Mesendoderm (in vitro differentiated cells): Measurements from ENCODE around the gene RITA1. TPM values are rescaled to one million over a fixed set of nuclear protein-coding genes. Genes with fewer than 3 reads are reported as not detected.

Source experiments
- DNase-seq: peaks from one replicate; pipeline ENCODE4 v3.0.0; 2013
- H2AK5ac ChIP-seq: 2 replicates; pipeline ENCODE4 v1.6.1; 2013; ENCODE audit warnings: low read length, inconsistent platforms
- H2BK120ac ChIP-seq: 2 replicates; pipeline ENCODE4 v1.6.1; 2013; ENCODE audit warnings: low read depth, mild to moderate bottlenecking, low read length, moderate library complexity, mixed read lengths
- H2BK15ac ChIP-seq: replicated peaks from 2 replicates; pipeline ENCODE4 v1.6.1; 2013; ENCODE audit warnings: low read depth, mild to moderate bottlenecking, moderate library complexity
- H2BK5ac ChIP-seq: 2 replicates; pipeline ENCODE4 v1.6.1; 2013; ENCODE audit warnings: low read length, inconsistent platforms
- H3K18ac ChIP-seq: 2 replicates; pipeline ENCODE4 v1.6.1; 2013; ENCODE audit warnings: mild to moderate bottlenecking, low read length, mixed read lengths
- H3K23ac ChIP-seq: one replicate; pipeline ENCODE4 v1.6.1; 2013; ENCODE audit warnings: low read length
- H3K27ac ChIP-seq: 2 replicates; pipeline ENCODE4 v1.5.1; 2013; ENCODE audit warnings: low read depth, mild to moderate bottlenecking, inconsistent platforms, low read length, moderate library complexity
- H3K27me3 ChIP-seq: 2 replicates; pipeline ENCODE4 v1.6.1; 2013; ENCODE audit warnings: low read length, control low read depth, mild to moderate bottlenecking, inconsistent platforms; ENCODE audit not compliant: insufficient read depth, poor library complexity
- H3K36me3 ChIP-seq: 2 replicates; pipeline ENCODE4 v1.6.1; 2013; ENCODE audit warnings: low read length, inconsistent platforms; ENCODE audit not compliant: control insufficient read depth, insufficient read depth
- H3K4ac ChIP-seq: one replicate; pipeline ENCODE4 v1.6.1; 2013; ENCODE audit warnings: low read depth, mild to moderate bottlenecking, low read length, moderate library complexity
- H3K4me1 ChIP-seq: 2 replicates; pipeline ENCODE4 v1.6.1; 2013; ENCODE audit warnings: low read depth, low read length, inconsistent platforms; ENCODE audit not compliant: control insufficient read depth
- H3K4me2 ChIP-seq: 2 replicates; pipeline ENCODE4 v1.6.1; 2013; ENCODE audit warnings: low read length
- H3K4me3 ChIP-seq: 2 replicates; pipeline ENCODE4 v1.5.1; 2013; ENCODE audit warnings: mild to moderate bottlenecking, low read length
- H3K56ac ChIP-seq: one replicate; pipeline ENCODE4 v1.6.1; 2013; ENCODE audit warnings: low read length
- H3K79me1 ChIP-seq: 2 replicates; pipeline ENCODE4 v1.6.1; 2013; ENCODE audit warnings: low read length, inconsistent platforms
- H3K79me2 ChIP-seq: 2 replicates; pipeline ENCODE4 v1.6.1; 2013; ENCODE audit warnings: mild to moderate bottlenecking, low read length; ENCODE audit not compliant: control insufficient read depth, insufficient read depth
- H3K9ac ChIP-seq: 2 replicates; pipeline ENCODE4 v1.6.1; 2013; ENCODE audit warnings: low read length, inconsistent platforms
- H4K5ac ChIP-seq: one replicate; pipeline ENCODE4 v1.6.1; 2013; ENCODE audit warnings: low read length
- H4K8ac ChIP-seq: one replicate; pipeline ENCODE4 v1.6.1; 2013; ENCODE audit warnings: low read depth, mild to moderate bottlenecking, control low read depth, low read length, moderate library complexity
- WGBS: extraction: QIAGEN DNeasy Blood & Tissue Kit; methylation state at CpG from one replicate; pipeline ENCODE4 v1.1.7; 2013; ENCODE audit warnings: low lambda C conversion rate, missing lambda C conversion rate; ENCODE audit not compliant: insufficient coverage; ENCODE audit errors: extremely low coverage; 5-methylcytosine and 5-hydroxymethylcytosine counted together
- small RNA-seq: library from polyadenylated mRNA; stranded (forward); fragments of <200 nt; extraction: miRNeasy Mini kit (QIAGEN cat#:217004); gene quantifications from one replicate; pipeline ENCODE3, GENCODE V24; 2013; ENCODE audit not compliant: insufficient read depth

RITA1 gene

GRCh38 chr12:113239811-113240331 lies 54.4 kb downstream of the RITA1 start:
- Histone ChIP-seq H2BK5ac (no peak overlapping the region), H3K9ac (no peak overlapping the region), H3K4me1 (no peaks in the 10 kb centered on the region), H3K56ac (no peak overlapping the region), H3K4me3 (no peak overlapping the region), H3K36me3 (no peaks in the 10 kb centered on the region), H2BK120ac (no peak overlapping the region), H4K8ac (no peak overlapping the region), H3K27ac (no peak overlapping the region), H3K79me2 (no peaks in the 10 kb centered on the region), H3K27me3 (no peaks in the 10 kb centered on the region), H3K23ac (no peak overlapping the region), H4K5ac (no peak overlapping the region), H3K79me1 (no peaks in the 10 kb centered on the region), H2AK5ac (no peak overlapping the region), H3K4me2 (no peak overlapping the region), H3K4ac (no peak overlapping the region), H3K18ac (no peak overlapping the region), H2BK15ac (no peak overlapping the region)
- WGBS: no CpG with 5 or more reads among the region's 12 CpGs
- no peak for DNase-seq

- no peaks in the 10 kb centered on the region for H3K27me3 ChIP-seq
- H3K56ac ChIP-seq: no peak overlapping the region
- H2BK120ac ChIP-seq: no peak overlapping the region
- no peak overlapping the region for H3K4me2 ChIP-seq
- no CpG with 5 or more reads among the region's 3 CpGs for WGBS
- no peak overlapping the region for H4K8ac ChIP-seq
- H2BK15ac ChIP-seq: no peak overlapping the region
- H3K36me3 ChIP-seq: no peaks in the 10 kb centered on the region
- H3K79me2 ChIP-seq: no peaks in the 10 kb centered on the region
- H3K79me1 ChIP-seq: no peaks in the 10 kb centered on the region
- no peaks in the 10 kb centered on the region for H3K4me1 ChIP-seq
- H2BK5ac ChIP-seq: no peak overlapping the region
- H3K9ac ChIP-seq: no peak overlapping the region
- no peak overlapping the region for H3K18ac ChIP-seq
- no peak overlapping the region for H3K4me3 ChIP-seq
- no peak overlapping the region for H3K23ac ChIP-seq
- no peak overlapping the region for H3K27ac ChIP-seq
- DNase-seq: no peak
- no peak overlapping the region for H4K5ac ChIP-seq
- H3K4ac ChIP-seq: no peak overlapping the region
- no peak overlapping the region for H2AK5ac ChIP-seq
These were observed 54.9 kb downstream of the RITA1 start for GRCh38 chr12:113240395-113240794.

GRCh38 chr12:113241191-113242025 lies 55.9 kb downstream of the RITA1 start:
- no peak overlapping the region for H3K4me3 ChIP-seq
- H2AK5ac ChIP-seq: no peak overlapping the region
- no peak overlapping the region for H2BK15ac ChIP-seq
- no peak overlapping the region for H3K4me2 ChIP-seq
- no peak overlapping the region for H3K4ac ChIP-seq
- H4K8ac ChIP-seq: no peak overlapping the region
- no peak for DNase-seq
- no peaks in the 10 kb centered on the region for H3K27me3 ChIP-seq
- no peak overlapping the region for H3K56ac ChIP-seq
- H3K9ac ChIP-seq: no peak overlapping the region
- no peak overlapping the region for H3K27ac ChIP-seq
- H3K23ac ChIP-seq: no peak overlapping the region
- H2BK120ac ChIP-seq: no peak overlapping the region
- peaks cover 7% of the 10 kb centered on the region for H3K4me1 ChIP-seq
- no peak overlapping the region for H2BK5ac ChIP-seq
- no peaks in the 10 kb centered on the region for H3K36me3 ChIP-seq
- H4K5ac ChIP-seq: no peak overlapping the region
- H3K18ac ChIP-seq: no peak overlapping the region
- no peaks in the 10 kb centered on the region for H3K79me2 ChIP-seq
- no CpG with 5 or more reads among the region's 14 CpGs for WGBS
- H3K79me1 ChIP-seq: no peaks in the 10 kb centered on the region

Small RNAs within 50 kb of the gene (small RNA-seq; reads per million reads assigned to genes)
- not detected for gene MIR7106
- gene RF00019: not detected
